SK-N-SH treated with all-trans-retinoic acid at 6 μM for 48 hours (cell line): Measurements from ENCODE around the gene MKX.

Source experiments
- ARNTL ChIP-seq: fragments of 450-650 bp; formaldehyde crosslinking; IDR thresholded peaks from 2 replicates; pipeline ENCODE4 v1.5.0; 2020; ENCODE audit warnings: low read depth, mild to moderate bottlenecking, moderate library complexity, borderline replicate concordance
- BACH2 ChIP-seq: fragments of 250-450 bp; sonication (Bioruptor Pico); IDR thresholded peaks from 2 replicates; pipeline ENCODE4 v1.9.0; 2021; ENCODE audit warnings: mild to moderate bottlenecking, borderline replicate concordance
- ESRRG ChIP-seq: fragments of 250-450 bp; sonication (Bioruptor Pico); IDR thresholded peaks from 2 replicates; pipeline ENCODE4 v1.6.1; 2021; ENCODE audit warnings: mild to moderate bottlenecking
- OSR1 ChIP-seq: fragments of 250-450 bp; sonication (Bioruptor Pico); IDR thresholded peaks from 2 replicates; pipeline ENCODE4 v1.8.0; 2022; ENCODE audit warnings: moderate library complexity, mild to moderate bottlenecking, inconsistent platforms
- RARB ChIP-seq: fragments of 250-450 bp; sonication (Bioruptor Pico); IDR thresholded peaks from 2 replicates; pipeline ENCODE4 v1.8.0; 2021; ENCODE audit warnings: mild to moderate bottlenecking, moderate library complexity
- TOX ChIP-seq: fragments of 250-450 bp; sonication (Bioruptor Pico); IDR thresholded peaks from 2 replicates; pipeline ENCODE4 v1.8.0; 2021; ENCODE audit warnings: mild to moderate bottlenecking, moderate library complexity, borderline replicate concordance
- ZFP3 ChIP-seq: fragments of 250-450 bp; sonication (Bioruptor Pico); IDR thresholded peaks from 2 replicates; pipeline ENCODE4 v1.5.0; 2020; ENCODE audit warnings: mild to moderate bottlenecking, moderate library complexity
- ZFP30 ChIP-seq: fragments of 450-650 bp; formaldehyde crosslinking; IDR thresholded peaks from 2 replicates; pipeline ENCODE4 v1.5.0; 2022; ENCODE audit warnings: mild to moderate bottlenecking, moderate library complexity
- ZNF565 ChIP-seq: fragments of 450-650 bp; formaldehyde crosslinking; conservative IDR thresholded peaks from 2 replicates; pipeline ENCODE4 v1.5.0; 2020; ENCODE audit warnings: low read depth, mild to moderate bottlenecking, moderate library complexity
- ZNF8 ChIP-seq: fragments of 450-650 bp; formaldehyde crosslinking; IDR thresholded peaks from 2 replicates; pipeline ENCODE4 v1.5.0; 2020; ENCODE audit warnings: mild to moderate bottlenecking, moderate library complexity
- TF ChIP-seq, protein P1 (sequence below): fragments of 250-450 bp; sonication (Bioruptor Pico); IDR thresholded peaks from 2 replicates; pipeline ENCODE4 v1.5.1; 2020; ENCODE audit warnings: low read depth, mild to moderate bottlenecking, moderate library complexity
- TF ChIP-seq, protein P2 (sequence below): fragments of 250-450 bp; sonication (Bioruptor Pico); IDR thresholded peaks from 2 replicates; pipeline ENCODE4 v1.5.1; 2021; ENCODE audit warnings: mild to moderate bottlenecking, moderate library complexity
- TF ChIP-seq, protein P3 (sequence below): fragments of 250-450 bp; sonication (Bioruptor Pico); IDR thresholded peaks from 2 replicates; pipeline ENCODE4 v1.8.0; 2020; ENCODE audit warnings: mild to moderate bottlenecking, moderate library complexity, borderline replicate concordance

DNA sequence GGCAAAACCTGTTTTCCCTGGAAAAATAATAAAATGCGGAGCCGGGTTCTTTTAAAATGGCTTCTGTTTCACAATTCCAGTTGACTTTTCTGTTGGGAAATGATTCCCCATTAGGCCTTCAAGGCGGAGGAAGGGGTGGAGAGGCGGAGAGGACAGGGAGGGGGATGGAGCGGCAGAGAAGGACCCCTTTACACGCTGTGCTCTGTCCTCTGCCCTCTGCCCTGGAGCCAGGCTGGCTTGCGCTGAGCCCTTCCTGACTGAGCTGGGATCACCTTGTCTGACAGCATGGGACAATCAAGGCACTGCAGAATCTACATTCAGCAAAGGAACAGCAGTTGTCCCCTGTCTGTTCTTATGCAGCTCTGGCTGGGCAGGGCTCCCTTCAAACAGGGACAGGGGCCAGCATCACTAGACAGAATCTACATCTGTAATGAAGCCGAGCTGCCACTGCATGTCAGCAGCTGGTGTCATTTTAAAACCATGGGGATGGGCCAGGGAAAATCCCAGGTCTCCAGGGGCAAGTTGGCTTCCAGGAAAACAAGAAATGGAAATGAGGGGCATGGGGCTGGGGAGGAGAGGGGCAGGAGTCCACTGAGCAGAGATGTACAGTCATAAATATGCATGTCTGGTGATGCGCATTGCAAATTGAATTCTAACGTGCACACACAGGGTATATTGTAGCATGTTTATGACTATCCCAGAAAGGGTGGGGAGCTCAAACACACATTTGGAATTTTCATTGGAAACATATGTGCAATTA is 120.0 kb downstream of the MKX start:
- TF ChIP-seq TOX = no peak
- no peak for TF ChIP-seq ZFP30 (CRISPR knock-in tag)
- TF ChIP-seq, protein P1, sequence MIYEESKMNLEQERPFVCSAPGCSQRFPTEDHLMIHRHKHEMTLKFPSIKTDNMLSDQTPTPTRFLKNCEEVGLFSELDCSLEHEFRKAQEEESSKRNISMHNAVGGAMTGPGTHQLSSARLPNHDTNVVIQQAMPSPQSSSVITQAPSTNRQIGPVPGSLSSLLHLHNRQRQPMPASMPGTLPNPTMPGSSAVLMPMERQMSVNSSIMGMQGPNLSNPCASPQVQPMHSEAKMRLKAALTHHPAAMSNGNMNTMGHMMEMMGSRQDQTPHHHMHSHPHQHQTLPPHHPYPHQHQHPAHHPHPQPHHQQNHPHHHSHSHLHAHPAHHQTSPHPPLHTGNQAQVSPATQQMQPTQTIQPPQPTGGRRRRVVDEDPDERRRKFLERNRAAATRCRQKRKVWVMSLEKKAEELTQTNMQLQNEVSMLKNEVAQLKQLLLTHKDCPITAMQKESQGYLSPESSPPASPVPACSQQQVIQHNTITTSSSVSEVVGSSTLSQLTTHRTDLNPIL (CRISPR knock-in tag) = no peak
- no peak for TF ChIP-seq BACH2 (CRISPR knock-in tag)
- TF ChIP-seq, protein P2, sequence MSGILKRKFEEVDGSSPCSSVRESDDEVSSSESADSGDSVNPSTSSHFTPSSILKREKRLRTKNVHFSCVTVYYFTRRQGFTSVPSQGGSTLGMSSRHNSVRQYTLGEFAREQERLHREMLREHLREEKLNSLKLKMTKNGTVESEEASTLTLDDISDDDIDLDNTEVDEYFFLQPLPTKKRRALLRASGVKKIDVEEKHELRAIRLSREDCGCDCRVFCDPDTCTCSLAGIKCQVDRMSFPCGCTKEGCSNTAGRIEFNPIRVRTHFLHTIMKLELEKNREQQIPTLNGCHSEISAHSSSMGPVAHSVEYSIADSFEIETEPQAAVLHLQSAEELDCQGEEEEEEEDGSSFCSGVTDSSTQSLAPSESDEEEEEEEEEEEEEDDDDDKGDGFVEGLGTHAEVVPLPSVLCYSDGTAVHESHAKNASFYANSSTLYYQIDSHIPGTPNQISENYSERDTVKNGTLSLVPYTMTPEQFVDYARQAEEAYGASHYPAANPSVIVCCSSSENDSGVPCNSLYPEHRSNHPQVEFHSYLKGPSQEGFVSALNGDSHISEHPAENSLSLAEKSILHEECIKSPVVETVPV (CRISPR knock-in tag) = no peak
- TF ChIP-seq, protein P3, sequence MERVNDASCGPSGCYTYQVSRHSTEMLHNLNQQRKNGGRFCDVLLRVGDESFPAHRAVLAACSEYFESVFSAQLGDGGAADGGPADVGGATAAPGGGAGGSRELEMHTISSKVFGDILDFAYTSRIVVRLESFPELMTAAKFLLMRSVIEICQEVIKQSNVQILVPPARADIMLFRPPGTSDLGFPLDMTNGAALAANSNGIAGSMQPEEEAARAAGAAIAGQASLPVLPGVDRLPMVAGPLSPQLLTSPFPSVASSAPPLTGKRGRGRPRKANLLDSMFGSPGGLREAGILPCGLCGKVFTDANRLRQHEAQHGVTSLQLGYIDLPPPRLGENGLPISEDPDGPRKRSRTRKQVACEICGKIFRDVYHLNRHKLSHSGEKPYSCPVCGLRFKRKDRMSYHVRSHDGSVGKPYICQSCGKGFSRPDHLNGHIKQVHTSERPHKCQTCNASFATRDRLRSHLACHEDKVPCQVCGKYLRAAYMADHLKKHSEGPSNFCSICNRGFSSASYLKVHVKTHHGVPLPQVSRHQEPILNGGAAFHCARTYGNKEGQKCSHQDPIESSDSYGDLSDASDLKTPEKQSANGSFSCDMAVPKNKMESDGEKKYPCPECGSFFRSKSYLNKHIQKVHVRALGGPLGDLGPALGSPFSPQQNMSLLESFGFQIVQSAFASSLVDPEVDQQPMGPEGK (CRISPR knock-in tag) = no peak
- TF ChIP-seq ESRRG (CRISPR knock-in tag) = no peak
- no peak for TF ChIP-seq ZNF8 (CRISPR knock-in tag)
- no peak for TF ChIP-seq RARB
- no peak for TF ChIP-seq ZFP3
- no peak for TF ChIP-seq ZNF565 (CRISPR knock-in tag)
- no peak for TF ChIP-seq ARNTL (CRISPR knock-in tag)
- no peak for TF ChIP-seq OSR1 (CRISPR knock-in tag)
